Activated CD4-positive, alpha-beta T cell treated with anti-CD3 and anti-CD28 coated beads, Interleukin-2, Interleukin-6, amounts not matched to agents 100 ng/mL and 50 ng/mL, durations not matched to agents 16 hours and 8 hours (primary cell): ENCODE results near the gene ADARB2.
A peak's percentile ranks its signal among the peaks of the same experiment; 100 is the strongest.

Experiments used
- DNase-seq: peaks from one replicate; pipeline ENCODE4 v3.0.0-alpha.2; 2020

Gene ADARB2

GRCh38 chr10:1560535-1561192, 176.7 kb downstream of the ADARB2 start:
- no peak for DNase-seq

- no peak for DNase-seq
These were observed 177.6 kb downstream of the ADARB2 start for GRCh38 chr10:1559761-1560160.

- DNase-seq = no peak
These were observed 178.0 kb downstream of the ADARB2 start for GRCh38 chr10:1559311-1559710.

GRCh38 chr10:1558906-1559305, 178.4 kb downstream of the ADARB2 start:
- no peak for DNase-seq

GRCh38 chr10:1557081-1557480, 180.2 kb downstream of the ADARB2 start:
- no peak for DNase-seq

- DNase-seq = no peak
These were observed 180.8 kb downstream of the ADARB2 start for GRCh38 chr10:1556496-1556895.

GRCh38 chr10:1553951-1554350, 183.4 kb downstream of the ADARB2 start:
- no peak for DNase-seq

- DNase-seq = no peak
These were observed 184.2 kb downstream of the ADARB2 start for GRCh38 chr10:1552881-1553670.

- no peak for DNase-seq
These were observed 184.9 kb downstream of the ADARB2 start for GRCh38 chr10:1552406-1552805.

- DNase-seq = no peak
These were observed 185.5 kb downstream of the ADARB2 start for GRCh38 chr10:1551636-1552338.

- DNase-seq = no peak
These were observed 186.7 kb downstream of the ADARB2 start for GRCh38 chr10:1550616-1551015.

GRCh38 chr10:1550291-1550595, 187.1 kb downstream of the ADARB2 start:
- DNase-seq = peak; percentile 3

GRCh38 chr10:1549591-1550290, 187.6 kb downstream of the ADARB2 start:
- no peak for DNase-seq

GRCh38 chr10:1548596-1548995, 188.7 kb downstream of the ADARB2 start:
- no peak for DNase-seq

GRCh38 chr10:1548146-1548545, 189.2 kb downstream of the ADARB2 start:
- DNase-seq = no peak

GRCh38 chr10:1546431-1547110, 190.8 kb downstream of the ADARB2 start:
- no peak for DNase-seq

GRCh38 chr10:1545524-1545923, 191.8 kb downstream of the ADARB2 start:
- no peak for DNase-seq

- DNase-seq = no peak
These were observed 192.4 kb downstream of the ADARB2 start for GRCh38 chr10:1544929-1545328.

GRCh38 chr10:1544209-1544673, 193.1 kb downstream of the ADARB2 start:
- no peak for DNase-seq

GRCh38 chr10:1543596-1543995, 193.7 kb downstream of the ADARB2 start:
- DNase-seq = no peak

- DNase-seq = no peak
These were observed 194.4 kb downstream of the ADARB2 start for GRCh38 chr10:1542941-1543340.

GRCh38 chr10:1540144-1540543, 197.2 kb downstream of the ADARB2 start:
- DNase-seq = no peak

GRCh38 chr10:1539216-1539615, 198.1 kb downstream of the ADARB2 start:
- DNase-seq = no peak
